ENCODE measurements around the gene B4GALNT1. TPM values are rescaled to one million over a fixed set of nuclear protein-coding genes. Genes with fewer than 3 reads are reported as not detected.

Gene B4GALNT1
- total RNA-seq (2022; extraction: Qiagen RNA extraction; ENCODE audit: low read depth) = 27.2 to 51.6 TPM (median 49.2 TPM) in 5 replicates

DNA sequence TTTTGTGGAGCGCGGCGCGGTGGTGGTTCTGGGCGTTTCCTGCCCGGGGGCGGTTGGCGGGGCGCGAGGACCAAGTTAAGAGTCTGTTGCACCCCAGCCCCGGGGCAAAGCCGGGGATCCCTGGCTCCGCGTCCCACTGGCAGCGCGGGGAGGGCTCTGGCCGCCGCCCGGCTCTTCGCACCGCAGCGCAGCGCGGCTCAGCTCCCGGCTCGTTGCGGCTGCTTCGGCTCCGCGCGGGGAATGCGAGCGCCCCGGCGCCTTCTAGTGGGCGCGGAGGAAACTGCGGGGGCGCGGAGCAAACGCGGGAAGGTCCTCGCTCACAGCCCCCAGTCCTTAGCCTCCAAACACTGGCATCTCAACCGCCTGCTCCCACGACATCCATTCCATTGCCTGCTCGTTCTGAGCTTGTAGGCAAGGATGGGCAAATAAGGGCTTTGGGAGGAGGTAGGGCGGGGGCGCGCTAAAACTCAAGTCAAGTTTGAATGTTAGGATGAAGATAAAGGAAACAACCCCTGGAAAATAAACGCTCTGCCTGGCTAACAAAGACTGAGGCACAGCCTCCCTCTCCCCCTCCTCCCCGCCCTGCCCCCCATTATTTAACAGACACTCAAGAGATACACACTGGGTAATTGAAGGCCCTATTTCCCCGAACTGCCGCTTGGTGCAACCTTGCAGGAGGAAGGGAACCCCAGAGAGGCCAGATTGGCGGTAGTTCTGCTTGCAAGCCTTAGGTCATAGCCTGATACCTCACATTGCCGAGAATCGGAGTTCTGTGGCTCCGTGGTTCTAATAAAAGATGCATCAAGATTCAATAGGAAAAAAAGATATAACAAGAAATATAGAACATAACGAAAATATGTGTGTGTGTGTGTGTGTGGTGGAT lies at the start of gene B4GALNT1:
Gene B4GALNT1, minus strand, starts transcription at position 244 of the 883 bp plus-strand sequence. CDS start 1,069 bp downstream, outside the sequence.

GRCh38 chr12:57611108-57611826 lies 21.7 kb downstream of the B4GALNT1 start, which contains the start of gene ARHGEF25:
Gene ARHGEF25 (plus strand): TSS chr12:57611435. CDS start chr12:57611895, 460 bp downstream.

GRCh38 chr12:57604454-57604991 lies 28.5 kb downstream of the B4GALNT1 start, which contains the start of gene DTX3:
Gene DTX3 (plus strand): TSS chr12:57604824. CDS start chr12:57606518, 1,694 bp downstream.

GRCh38 chr12:57590864-57591781 lies 41.9 kb downstream of the B4GALNT1 start, which contains the start of gene PIP4K2C:
Gene PIP4K2C (plus strand): TSS chr12:57591192. CDS start chr12:57591290, 98 bp downstream.

Other genes with a start within 250 kb of the B4GALNT1 start
- gene R3HDM2, start 202.2 kb downstream of the B4GALNT1 start, total RNA-seq (2022; extraction: Qiagen RNA extraction; ENCODE audit: low read depth) = 8.3 to 11.7 TPM (median 9.0 TPM) in 5 replicates
- gene INHBC, start 198.4 kb downstream of the B4GALNT1 start, total RNA-seq (2022; extraction: Qiagen RNA extraction; ENCODE audit: low read depth) = 0.07 TPM in 1 of 5 replicates, not detected in the others
- 0.07 to 0.11 TPM in 2 of 5 replicates, not detected in the others for gene INHBE, start 177.9 kb downstream of the B4GALNT1 start, total RNA-seq (2022; extraction: Qiagen RNA extraction; ENCODE audit: low read depth)
- gene GLI1, start 173.4 kb downstream of the B4GALNT1 start, total RNA-seq (2022; extraction: Qiagen RNA extraction; ENCODE audit: low read depth) = 3.9 to 8.8 TPM (median 7.3 TPM) in 5 replicates
- gene ARHGAP9, start 153.3 kb downstream of the B4GALNT1 start, total RNA-seq (2022; extraction: Qiagen RNA extraction; ENCODE audit: low read depth) = 0.53 to 1.2 TPM (median 0.91 TPM) in 4 of 5 replicates, not detected in the other
- 126 to 186 TPM (median 138 TPM) in 5 replicates for gene MARS1, start 145.1 kb downstream of the B4GALNT1 start, total RNA-seq (2022; extraction: Qiagen RNA extraction; ENCODE audit: low read depth)
- 28.7 to 36.1 TPM (median 31.0 TPM) in 5 replicates for gene DDIT3, start 112.7 kb downstream of the B4GALNT1 start, total RNA-seq (2022; extraction: Qiagen RNA extraction; ENCODE audit: low read depth)
- gene MBD6, start 110.4 kb downstream of the B4GALNT1 start, total RNA-seq (2022; extraction: Qiagen RNA extraction; ENCODE audit: low read depth) = 15.4 to 28.9 TPM (median 27.5 TPM) in 5 replicates
- 120 to 142 TPM (median 127 TPM) in 5 replicates for gene DCTN2, start 86.0 kb downstream of the B4GALNT1 start, total RNA-seq (2022; extraction: Qiagen RNA extraction; ENCODE audit: low read depth)
- 0.18 to 0.26 TPM (median 0.21 TPM) in 5 replicates for gene KIF5A, start 83.2 kb downstream of the B4GALNT1 start, total RNA-seq (2022; extraction: Qiagen RNA extraction; ENCODE audit: low read depth)
- gene PIP4K2C, start 42.0 kb downstream of the B4GALNT1 start, total RNA-seq (2022; extraction: Qiagen RNA extraction; ENCODE audit: low read depth) = 39.2 to 49.2 TPM (median 42.4 TPM) in 5 replicates
- 13.4 to 21.3 TPM (median 18.7 TPM) in 5 replicates for gene DTX3, start 28.4 kb downstream of the B4GALNT1 start, total RNA-seq (2022; extraction: Qiagen RNA extraction; ENCODE audit: low read depth)
- gene ARHGEF25, start 21.8 kb downstream of the B4GALNT1 start, total RNA-seq (2022; extraction: Qiagen RNA extraction; ENCODE audit: low read depth) = 4.1 to 7.7 TPM (median 6.0 TPM) in 5 replicates
- 109 to 127 TPM (median 117 TPM) in 5 replicates for gene OS9, start 60.9 kb upstream of the B4GALNT1 start, total RNA-seq (2022; extraction: Qiagen RNA extraction; ENCODE audit: low read depth)
- 0.08 to 0.48 TPM (median 0.12 TPM) in 5 replicates for gene AGAP2, start 105.5 kb upstream of the B4GALNT1 start, total RNA-seq (2022; extraction: Qiagen RNA extraction; ENCODE audit: low read depth)
- 14.4 to 21.6 TPM (median 17.4 TPM) in 5 replicates for gene TSPAN31, start 111.8 kb upstream of the B4GALNT1 start, total RNA-seq (2022; extraction: Qiagen RNA extraction; ENCODE audit: low read depth)
- 212 to 278 TPM (median 234 TPM) in 5 replicates for gene CDK4, start 119.1 kb upstream of the B4GALNT1 start, total RNA-seq (2022; extraction: Qiagen RNA extraction; ENCODE audit: low read depth)
- 6.0 to 9.2 TPM (median 7.8 TPM) in 5 replicates for gene MARCHF9, start 121.9 kb upstream of the B4GALNT1 start, total RNA-seq (2022; extraction: Qiagen RNA extraction; ENCODE audit: low read depth)
- gene CYP27B1, start 133.9 kb upstream of the B4GALNT1 start, total RNA-seq (2022; extraction: Qiagen RNA extraction; ENCODE audit: low read depth) = 0.86 to 4.5 TPM (median 2.7 TPM) in 5 replicates
- 49.9 to 57.2 TPM (median 51.6 TPM) in 5 replicates for gene METTL1, start 138.9 kb upstream of the B4GALNT1 start, total RNA-seq (2022; extraction: Qiagen RNA extraction; ENCODE audit: low read depth)
- 3.8 to 5.7 TPM (median 5.2 TPM) in 5 replicates for gene EEF1AKMT3, start 139.4 kb upstream of the B4GALNT1 start, total RNA-seq (2022; extraction: Qiagen RNA extraction; ENCODE audit: low read depth)
- gene TSFM, start 149.6 kb upstream of the B4GALNT1 start, total RNA-seq (2022; extraction: Qiagen RNA extraction; ENCODE audit: low read depth) = 67.7 to 78.2 TPM (median 72.3 TPM) in 5 replicates
- 0.40 to 1.0 TPM (median 0.71 TPM) in 5 replicates for gene AVIL, start 185.5 kb upstream of the B4GALNT1 start, total RNA-seq (2022; extraction: Qiagen RNA extraction; ENCODE audit: low read depth)
- 40.9 to 60.8 TPM (median 50.5 TPM) in 5 replicates for gene CTDSP2, start 213.5 kb upstream of the B4GALNT1 start, total RNA-seq (2022; extraction: Qiagen RNA extraction; ENCODE audit: low read depth)